Neural cell (in vitro differentiated cells): ENCODE data around the gene SUPT3H.

Experiments
- CTCF ChIP-seq: fragments of 450-650 bp; IDR thresholded peaks from 2 replicates; pipeline ENCODE4 v1.5.1; 2014; ENCODE audit warnings: antibody characterized with exemption, mild to moderate bottlenecking, moderate library complexity; ENCODE audit not compliant: poor library complexity, severe bottlenecking
- EP300 ChIP-seq: fragments of 450-650 bp; conservative IDR thresholded peaks from 2 replicates; pipeline ENCODE4 v1.6.1; 2014; ENCODE audit warnings: antibody characterized with exemption, mild to moderate bottlenecking, moderate library complexity; ENCODE audit not compliant: poor library complexity, severe bottlenecking
- EZH2 ChIP-seq: fragments of 200-600, 300-800 bp; shearing (Covaris generic), sonication (generic); IDR thresholded peaks from 2 replicates; pipeline ENCODE4 v1.6.1; 2014; ENCODE audit warnings: antibody characterized with exemption, low read length, borderline replicate concordance, mild to moderate bottlenecking; ENCODE audit not compliant: insufficient read depth, poor library complexity, severe bottlenecking
- POLR2AphosphoS5 ChIP-seq: IDR thresholded peaks from 2 replicates; pipeline ENCODE4 v1.6.1; 2012
- RAD21 ChIP-seq: fragments of 450-650 bp; conservative IDR thresholded peaks from 2 replicates; pipeline ENCODE4 v1.6.1; 2014; ENCODE audit warnings: antibody characterized with exemption, mild to moderate bottlenecking, moderate library complexity
- REST ChIP-seq: IDR thresholded peaks from 2 replicates; pipeline ENCODE4 v1.6.1; 2012; ENCODE audit warnings: borderline replicate concordance
- SMC3 ChIP-seq: fragments of 450-650 bp; conservative IDR thresholded peaks from 2 replicates; pipeline ENCODE4 v1.6.1; 2014; ENCODE audit warnings: antibody characterized with exemption, mild to moderate bottlenecking, moderate library complexity; ENCODE audit not compliant: poor library complexity
- TAF1 ChIP-seq: IDR thresholded peaks from 2 replicates; pipeline ENCODE4 v1.6.1; 2012; ENCODE audit warnings: low read depth

- TF ChIP-seq CTCF (no peak), REST (no peak), EZH2 (no peak), POLR2AphosphoS5 (no peak), EP300 (no peak), RAD21 (no peak), SMC3 (no peak), TAF1 (no peak)
Observed at GRCh38 chr6:45209762-45210161, 168.0 kb downstream of the SUPT3H start.
